OCI-LY1 (cell line): ENCODE data around the gene TMEM19.
"Not testable (repeated sequence)": the region's sequence is repeated elsewhere in the genome, so short reads cannot be mapped to it uniquely, and the experiment has no call there.

Experiments
- H2AFZ ChIP-seq: fragments of 200-600 bp; sonication (generic), shearing (Covaris generic); 2 replicates; pipeline ENCODE4 v1.6.0; 2014; ENCODE audit warnings: antibody characterized with exemption, mild to moderate bottlenecking, low read length
- H3F3A ChIP-seq: fragments of 200-600 bp; sonication (generic), shearing (Covaris generic); 2 replicates; pipeline ENCODE4 v1.6.0; 2014; ENCODE audit warnings: mild to moderate bottlenecking, antibody characterized with exemption, low read length, moderate library complexity; ENCODE audit not compliant: insufficient read depth
- H3K27ac ChIP-seq: fragments of 200-600 bp; sonication (generic); 2 replicates; pipeline ENCODE4 v1.5.1; 2014; ENCODE audit warnings: low read length, mixed run types, mild to moderate bottlenecking, low read depth; ENCODE audit not compliant: poor library complexity, severe bottlenecking
- H3K27me3 ChIP-seq: fragments of 200-600 bp; sonication (generic); 2 replicates; pipeline ENCODE4 v1.6.0; 2014; ENCODE audit warnings: antibody characterized with exemption, mild to moderate bottlenecking, low read length, moderate library complexity; ENCODE audit not compliant: insufficient read depth
- H3K36me3 ChIP-seq: fragments of 200-600 bp; sonication (generic); 2 replicates; pipeline ENCODE4 v1.6.1; 2014; ENCODE audit warnings: mild to moderate bottlenecking, antibody characterized with exemption, low read length, moderate library complexity, mixed read lengths; ENCODE audit not compliant: insufficient read depth
- H3K4me1 ChIP-seq: fragments of 200-600 bp; sonication (generic); 2 replicates; pipeline ENCODE4 v1.5.1; 2014; ENCODE audit warnings: mild to moderate bottlenecking, low read length, moderate library complexity; ENCODE audit not compliant: insufficient read depth, severe bottlenecking
- H3K4me2 ChIP-seq: fragments of 200-600 bp; sonication (generic), shearing (Covaris generic); 2 replicates; pipeline ENCODE4 v1.6.1; 2014; ENCODE audit warnings: low read length
- H3K4me3 ChIP-seq: fragments of 200-600 bp; sonication (generic); 2 replicates; pipeline ENCODE4 v1.5.1; 2014; ENCODE audit warnings: low read length, low read depth, mild to moderate bottlenecking, mixed read lengths; ENCODE audit not compliant: poor library complexity, severe bottlenecking
- H3K79me2 ChIP-seq: fragments of 200-600 bp; shearing (Covaris generic); 2 replicates; pipeline ENCODE4 v1.6.1; 2016; ENCODE audit warnings: mixed run types, low read length, mixed read lengths; ENCODE audit not compliant: insufficient read depth
- H3K9ac ChIP-seq: fragments of 200-600 bp; sonication (generic), shearing (Covaris generic); 2 replicates; pipeline ENCODE4 v1.6.1; 2014; ENCODE audit warnings: mild to moderate bottlenecking, low read length, mixed read lengths
- H3K9me2 ChIP-seq: fragments of 200-600 bp; sonication (generic), shearing (Covaris generic); 2 replicates; pipeline ENCODE4 v1.6.1; 2014; ENCODE audit warnings: low read depth, mild to moderate bottlenecking, low read length, mixed read lengths
- H3K9me3 ChIP-seq: fragments of 200-600 bp; shearing (Covaris generic); 2 replicates; pipeline ENCODE4 v1.6.1; 2014; ENCODE audit warnings: low read length, mixed read lengths
- H4K20me1 ChIP-seq: fragments of 200-600 bp; sonication (generic), shearing (Covaris generic); 2 replicates; pipeline ENCODE4 v1.6.0; 2016; ENCODE audit warnings: mild to moderate bottlenecking, low read length; ENCODE audit not compliant: insufficient read depth
- CTCF ChIP-seq: fragments of 200-600 bp; sonication (generic), shearing (Covaris generic); IDR thresholded peaks from 2 replicates; pipeline ENCODE4 v1.5.1; 2017; ENCODE audit warnings: mild to moderate bottlenecking, antibody characterized with exemption, low read length, moderate library complexity, mixed read lengths
- EZH2 ChIP-seq: fragments of 200-600 bp; sonication (generic), shearing (Covaris generic); IDR thresholded peaks from 2 replicates; pipeline ENCODE4 v1.8.0; 2017; ENCODE audit warnings: borderline replicate concordance, mixed run types, mild to moderate bottlenecking, antibody characterized with exemption, low read length, moderate library complexity, mixed read lengths

TMEM19 gene

GRCh38 chr12:71694099-71694820 is 8.4 kb downstream of the TMEM19 start:
- peak overlapping the region; percentile 35 for H3K4me3 ChIP-seq
- no peak for TF ChIP-seq CTCF
- no peak for TF ChIP-seq EZH2

GRCh38 chr12:71695782-71696181 is 9.9 kb downstream of the TMEM19 start:
- H3K9me3 ChIP-seq = no peaks in the 10 kb centered on the region
- H3K79me2 ChIP-seq = no peaks in the 10 kb centered on the region; the same call in 1 of the 2 replicates
- H3K4me3 ChIP-seq = no peak overlapping the region
- peaks cover 46% of the 10 kb centered on the region for H3K36me3 ChIP-seq
- no peak overlapping the region for H2AFZ ChIP-seq
- no peak for TF ChIP-seq CTCF
- TF ChIP-seq EZH2 = no peak
- H3K27ac ChIP-seq = peak overlapping the region; percentile 99
- no peaks in the 10 kb centered on the region for H3K27me3 ChIP-seq
- no peaks in the 10 kb centered on the region for H3F3A ChIP-seq
- peak overlapping the region; percentile 26; the same call in 1 of the 2 replicates for H3K9ac ChIP-seq
- no peaks in the 10 kb centered on the region for H3K9me2 ChIP-seq
- H3K4me1 ChIP-seq = peaks cover 50% of the 10 kb centered on the region
- no peak overlapping the region; the same call in 1 of the 2 replicates for H3K4me2 ChIP-seq
- H4K20me1 ChIP-seq = no peaks in the 10 kb centered on the region

More at GRCh38 chr12:71694099-71694820, 8.4 kb downstream of the TMEM19 start:
- H3K4me1 ChIP-seq = peaks cover 65% of the 10 kb centered on the region
- H3K9me2 ChIP-seq = no peaks in the 10 kb centered on the region
- H3K27me3 ChIP-seq = no peaks in the 10 kb centered on the region
- H3K9me3 ChIP-seq = no peaks in the 10 kb centered on the region
- H3K27ac ChIP-seq = peak overlapping the region; percentile 99
- H3K4me2 ChIP-seq = peak overlapping the region; percentile 65
- H2AFZ ChIP-seq = no peak overlapping the region
- peaks cover 32% of the 10 kb centered on the region for H3K36me3 ChIP-seq
- no peaks in the 10 kb centered on the region for H4K20me1 ChIP-seq
- H3F3A ChIP-seq = peaks cover 4% of the 10 kb centered on the region; the same call in 1 of the 2 replicates
- peak overlapping the region; percentile 53 for H3K9ac ChIP-seq
- H3K79me2 ChIP-seq = no peaks in the 10 kb centered on the region; the same call in 1 of the 2 replicates

- H3K79me2 ChIP-seq, H2AFZ ChIP-seq, H3F3A ChIP-seq, H4K20me1 ChIP-seq, H3K9me2 ChIP-seq, H3K27ac ChIP-seq, H3K9me3 ChIP-seq, H3K9ac ChIP-seq, H3K4me2 ChIP-seq, H3K4me1 ChIP-seq, H3K27me3 ChIP-seq, H3K4me3 ChIP-seq: not testable (repeated sequence)
- peaks cover 50% of the 10 kb centered on the region for H3K36me3 ChIP-seq
These were observed 16.3 kb downstream of the TMEM19 start for GRCh38 chr12:71702181-71702580.

- Histone ChIP-seq H3K4me2 (no peak overlapping the region), H4K20me1 (no peaks in the 10 kb centered on the region), H3F3A (no peaks in the 10 kb centered on the region), H3K36me3 (peaks cover 46% of the 10 kb centered on the region), H3K9me3 (no peaks in the 10 kb centered on the region), H3K9me2 (no peaks in the 10 kb centered on the region), H3K27ac (no peak overlapping the region), H3K79me2 (no peaks in the 10 kb centered on the region), H3K4me1 (no peaks in the 10 kb centered on the region), H3K27me3 (no peaks in the 10 kb centered on the region), H3K4me3 (no peak overlapping the region), H3K9ac (no peak overlapping the region), H2AFZ (no peak overlapping the region)
- TF ChIP-seq CTCF = no peak
- TF ChIP-seq EZH2 = no peak
These were observed 16.7 kb downstream of the TMEM19 start for GRCh38 chr12:71702590-71702989.
